ENCODE measurements around the gene ZNF580. TPM values are rescaled to one million over a fixed set of nuclear protein-coding genes. Genes with fewer than 3 reads are reported as not detected.

ZNF580 gene
- total and polyA plus RNA-seq, 5 donors = 18.7 to 32.0 (median 27.7) TPM

- Histone ChIP-seq H3K27me3 (ENCODE audit: control insufficient read depth, insufficient read depth) (no peaks in the 10 kb centered on the region), H3K4me3 (ENCODE audit: low read length) (no peak overlapping the region), H3K4me1 (ENCODE audit: control insufficient read depth, insufficient read depth, low read length) (no peaks in the 10 kb centered on the region), H3K9me3 (ENCODE audit: control insufficient read depth, low read length) (no peaks in the 10 kb centered on the region), H3K27ac (ENCODE audit: low read length) (no peak overlapping the region)
- WGBS = 94% methylated on average over 31 of the region's 31 CpGs
- ATAC-seq (no peak), DNase-seq (peak in 1 of 3 donors; percentile 45)
- intact Hi-C loops (cut with DNase I) = no loop called here
Measured at GRCh38 chr19:55690769-55691545, 50.2 kb downstream of the ZNF580 start.

GRCh38 chr19:55691561-55692481 is 51.0 kb downstream of the ZNF580 start:
- no peaks in the 10 kb centered on the region for H3K4me1 ChIP-seq (ENCODE audit: control insufficient read depth, insufficient read depth, low read length)
- DNase-seq = peak in 1 of 3 donors; percentile 60

GRCh38 chr19:55692681-55693081 is 51.9 kb downstream of the ZNF580 start:
- H3K4me3 ChIP-seq (ENCODE audit: low read length) = no peak overlapping the region
- 92% methylated on average over 19 of the region's 19 CpGs for WGBS

More at GRCh38 chr19:55691561-55692481, 51.0 kb downstream of the ZNF580 start:
- WGBS = 93% methylated on average over 31 of the region's 31 CpGs
- no peaks in the 10 kb centered on the region for H3K27me3 ChIP-seq (ENCODE audit: control insufficient read depth, insufficient read depth)
- H3K27ac ChIP-seq (ENCODE audit: low read length) = no peak overlapping the region
- no peak for ATAC-seq
- H3K4me3 ChIP-seq (ENCODE audit: low read length) = no peak overlapping the region
- no peaks in the 10 kb centered on the region for H3K9me3 ChIP-seq (ENCODE audit: control insufficient read depth, low read length)
- intact Hi-C loops (cut with DNase I) = no loop called here

More at GRCh38 chr19:55692681-55693081, 51.9 kb downstream of the ZNF580 start:
- no peak overlapping the region for H3K27ac ChIP-seq (ENCODE audit: low read length)
- DNase-seq = no peak
- no peaks in the 10 kb centered on the region for H3K4me1 ChIP-seq (ENCODE audit: control insufficient read depth, insufficient read depth, low read length)
- H3K27me3 ChIP-seq (ENCODE audit: control insufficient read depth, insufficient read depth) = no peaks in the 10 kb centered on the region
- no peak for ATAC-seq
- no peaks in the 10 kb centered on the region for H3K9me3 ChIP-seq (ENCODE audit: control insufficient read depth, low read length)
- intact Hi-C loops (cut with DNase I) = no loop called here

Other genes starting within 250 kb of the ZNF580 start
- 10 to 100 TPM; 21.0 to 32.7 (median 27.8) TPM for gene UBE2S, start 233.2 kb upstream of the ZNF580 start, total RNA-seq
- 12.2 TPM for gene UBE2S, start 233.2 kb upstream of the ZNF580 start, polyA plus RNA-seq
- gene SHISA7, start 197.7 kb upstream of the ZNF580 start, total RNA-seq = not detected
- gene SHISA7, start 197.7 kb upstream of the ZNF580 start, polyA plus RNA-seq = 0.05 TPM
- 10 to 100 TPM; 49.6 to 73.9 (median 62.0) TPM for gene ISOC2, start 179.4 kb upstream of the ZNF580 start, total RNA-seq
- 111 TPM for gene ISOC2, start 179.4 kb upstream of the ZNF580 start, polyA plus RNA-seq
- gene C19orf85, start 176.3 kb upstream of the ZNF580 start, total RNA-seq = not detected
- gene C19orf85, start 176.3 kb upstream of the ZNF580 start, polyA plus RNA-seq = not detected
- gene ZNF628, start 164.4 kb upstream of the ZNF580 start, total RNA-seq = 1 to 10 TPM; 5.6 to 8.1 (median 6.7) TPM
- gene ZNF628, start 164.4 kb upstream of the ZNF580 start, polyA plus RNA-seq = 7.7 TPM
- 10 to 100 TPM; 13.6 to 20.8 (median 15.0) TPM for gene NAT14, start 155.8 kb upstream of the ZNF580 start, total RNA-seq
- gene NAT14, start 155.8 kb upstream of the ZNF580 start, polyA plus RNA-seq = 15.8 TPM
- 10 to 100 TPM in 1 of 4 donors, 1 to 10 TPM in 3; 6.8 to 10.2 (median 8.1) TPM for gene SSC5D, start 152.6 kb upstream of the ZNF580 start, total RNA-seq
- gene SSC5D, start 152.6 kb upstream of the ZNF580 start, polyA plus RNA-seq = 4.4 TPM
- 100 to 1,000 TPM; 205 to 239 (median 209) TPM for gene SBK2, start 103.9 kb upstream of the ZNF580 start, total RNA-seq
- 228 TPM for gene SBK2, start 103.9 kb upstream of the ZNF580 start, polyA plus RNA-seq
- 100 to 1,000 TPM in 2 of 4 donors, 10 to 100 TPM in 2; 80.3 to 211 (median 109) TPM for gene SBK3, start 95.5 kb upstream of the ZNF580 start, total RNA-seq
- 103 TPM for gene SBK3, start 95.5 kb upstream of the ZNF580 start, polyA plus RNA-seq
- 10 to 100 TPM; 12.4 to 15.5 (median 14.2) TPM for gene ZNF579, start 60.2 kb upstream of the ZNF580 start, total RNA-seq
- gene ZNF579, start 60.2 kb upstream of the ZNF580 start, polyA plus RNA-seq = 10.2 TPM
- 10 to 100 TPM; 17.5 to 20.0 (median 18.4) TPM for gene FIZ1, start 41.5 kb upstream of the ZNF580 start, total RNA-seq
- gene FIZ1, start 41.5 kb upstream of the ZNF580 start, polyA plus RNA-seq = 16.3 TPM
- 10 to 100 TPM; 11.4 to 18.5 (median 17.5) TPM for gene ZNF524, start 40.7 kb upstream of the ZNF580 start, total RNA-seq
- 27.1 TPM for gene ZNF524, start 40.7 kb upstream of the ZNF580 start, polyA plus RNA-seq
- 10 to 100 TPM; 19.4 to 20.8 (median 20.2) TPM for gene ZNF865, start 35.4 kb upstream of the ZNF580 start, total RNA-seq
- 17.2 TPM for gene ZNF865, start 35.4 kb upstream of the ZNF580 start, polyA plus RNA-seq
- 10 to 100 TPM; 11.5 to 16.3 (median 13.3) TPM for gene ZNF784, start 16.4 kb upstream of the ZNF580 start, total RNA-seq
- gene ZNF784, start 16.4 kb upstream of the ZNF580 start, polyA plus RNA-seq = 13.0 TPM
- 10 to 100 TPM in 1 of 4 donors, 1 to 10 TPM in 3; 7.7 to 12.5 (median 9.3) TPM for gene ZNF581, start 2.6 kb downstream of the ZNF580 start, total RNA-seq
- 6.3 TPM for gene ZNF581, start 2.6 kb downstream of the ZNF580 start, polyA plus RNA-seq
- 10 to 100 TPM; 23.6 to 26.6 (median 24.3) TPM for gene CCDC106, start 7.2 kb downstream of the ZNF580 start, total RNA-seq
- 30.4 TPM for gene CCDC106, start 7.2 kb downstream of the ZNF580 start, polyA plus RNA-seq
- 100 to 1,000 TPM in 1 of 4 donors, 10 to 100 TPM in 3; 87.5 to 101 (median 90.4) TPM for gene U2AF2, start 14.0 kb downstream of the ZNF580 start, total RNA-seq
- 76.0 TPM for gene U2AF2, start 14.0 kb downstream of the ZNF580 start, polyA plus RNA-seq
- gene EPN1, start 34.2 kb downstream of the ZNF580 start, total RNA-seq = 100 to 1,000 TPM; 175 to 232 (median 208) TPM
- 187 TPM for gene EPN1, start 34.2 kb downstream of the ZNF580 start, polyA plus RNA-seq
- not detected for gene NLRP9, start 97.4 kb downstream of the ZNF580 start, total RNA-seq
- not detected for gene NLRP9, start 97.4 kb downstream of the ZNF580 start, polyA plus RNA-seq
- gene RFPL4A, start 118.1 kb downstream of the ZNF580 start, total RNA-seq = not detected
- gene RFPL4A, start 118.1 kb downstream of the ZNF580 start, polyA plus RNA-seq = not detected
- gene RFPL4AL1, start 128.1 kb downstream of the ZNF580 start, total RNA-seq = not detected
- not detected for gene RFPL4AL1, start 128.1 kb downstream of the ZNF580 start, polyA plus RNA-seq
- gene NLRP11, start 191.0 kb downstream of the ZNF580 start, total RNA-seq = not detected
- gene NLRP11, start 191.0 kb downstream of the ZNF580 start, polyA plus RNA-seq = not detected
- gene NLRP4, start 195.5 kb downstream of the ZNF580 start, total RNA-seq = not detected
- not detected for gene NLRP4, start 195.5 kb downstream of the ZNF580 start, polyA plus RNA-seq

Measured in right cardiac atrium (tissue), 5 donors.